HG02943 (cell line): Measurements from ENCODE around the gene EBF3.

Experiments
- ATAC-seq: cut with Tn5 transposase; IDR thresholded peaks from one replicate; pipeline ENCODE4 v1.9.1; 2021; ENCODE audit warnings: mild to moderate bottlenecking, low read depth, moderate library complexity; ENCODE audit not compliant: unreplicated experiment

EBF3 gene

DNA sequence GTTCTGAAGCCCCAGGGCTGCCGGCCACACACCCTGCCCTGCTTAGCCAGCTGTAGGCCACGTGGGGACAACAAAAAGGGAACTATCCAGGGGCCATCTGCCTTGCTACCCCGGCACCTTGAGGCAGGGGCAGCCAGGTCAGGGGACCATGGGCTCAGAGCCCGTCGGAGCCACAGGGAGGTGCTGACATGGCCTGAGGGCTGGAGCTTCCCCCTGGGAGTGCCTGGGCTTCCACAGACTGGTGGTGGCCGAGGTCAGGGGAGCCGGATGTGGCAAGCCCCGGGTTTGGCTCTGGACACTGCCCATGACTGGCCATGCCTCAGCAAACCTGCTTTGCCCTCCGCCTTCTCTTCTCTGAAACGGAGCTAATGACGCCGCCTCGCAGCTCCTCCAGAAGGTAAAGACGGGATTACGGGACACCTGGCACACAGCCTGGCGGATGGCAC is 178.5 kb downstream of the EBF3 start:
- ATAC-seq: no peak
